Left renal cortex interstitium (tissue), 4 donors: Measurements from ENCODE around the gene ZXDA. TPM values are rescaled to one million over a fixed set of nuclear protein-coding genes. Genes with fewer than 3 reads are reported as not detected.

Source experiments
- DNase-seq, 4 donors: peaks; one replicate each; pipeline ENCODE4 v3.0.0-alpha.2; 2013; ENCODE audit warnings: low read depth in 4 of 4, low spot score in 2 of 4, missing footprints in 1 of 4
- polyA plus RNA-seq, 4 donors: library from polyadenylated mRNA; unstranded; fragments of 120-200 nt; gene quantifications; one replicate each; pipeline ENCODE4 v1.2.1, GENCODE V29; 2013; ENCODE audit not compliant: insufficient read length in 4 of 4

Gene ZXDA
- polyA plus RNA-seq, 4 donors = 4.9 to 5.2 (median 5.0) TPM

- no peak for DNase-seq
These were observed 11.2 kb downstream of the ZXDA start for GRCh38 chrX:57899064-57899463.

- no peak for DNase-seq
These were observed 38.8 kb downstream of the ZXDA start for GRCh38 chrX:57871463-57871862.

Other genes with a start within 250 kb of the ZXDA start
- under 1 TPM in 2 of 4 donors, not detected in 2; 0.05 to 0.06 TPM for gene NLRP2B, start 230.2 kb downstream of the ZXDA start, polyA plus RNA-seq